ENCODE measurements around the gene SLC26A5. TPM values are rescaled to one million over a fixed set of nuclear protein-coding genes. Genes with fewer than 3 reads are reported as not detected.

Gene SLC26A5
- total and polyA plus RNA-seq, 12 donors, result not detected

DNA sequence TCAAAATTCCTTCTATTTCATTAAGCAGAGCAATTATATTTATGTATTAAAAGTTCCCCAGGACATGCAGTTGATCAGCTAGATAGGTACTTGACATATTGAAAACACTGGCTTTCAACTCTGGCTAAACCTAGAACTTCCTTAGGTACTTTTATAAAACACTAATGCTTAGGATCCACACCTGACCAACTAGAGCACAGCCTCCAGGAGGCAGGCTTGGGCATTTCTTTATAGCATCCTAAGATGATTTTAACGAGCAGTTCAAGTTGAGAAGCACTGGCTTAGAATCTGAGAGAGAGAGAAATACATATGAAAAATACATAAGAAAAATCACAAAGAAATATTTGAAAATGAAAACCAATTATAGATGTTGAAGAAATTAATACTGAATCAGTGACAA, 20.8 kb downstream of the SLC26A5 start:
- no peaks in the 10 kb centered on the region for H3K36me3 ChIP-seq
- TF ChIP-seq, protein P1, sequence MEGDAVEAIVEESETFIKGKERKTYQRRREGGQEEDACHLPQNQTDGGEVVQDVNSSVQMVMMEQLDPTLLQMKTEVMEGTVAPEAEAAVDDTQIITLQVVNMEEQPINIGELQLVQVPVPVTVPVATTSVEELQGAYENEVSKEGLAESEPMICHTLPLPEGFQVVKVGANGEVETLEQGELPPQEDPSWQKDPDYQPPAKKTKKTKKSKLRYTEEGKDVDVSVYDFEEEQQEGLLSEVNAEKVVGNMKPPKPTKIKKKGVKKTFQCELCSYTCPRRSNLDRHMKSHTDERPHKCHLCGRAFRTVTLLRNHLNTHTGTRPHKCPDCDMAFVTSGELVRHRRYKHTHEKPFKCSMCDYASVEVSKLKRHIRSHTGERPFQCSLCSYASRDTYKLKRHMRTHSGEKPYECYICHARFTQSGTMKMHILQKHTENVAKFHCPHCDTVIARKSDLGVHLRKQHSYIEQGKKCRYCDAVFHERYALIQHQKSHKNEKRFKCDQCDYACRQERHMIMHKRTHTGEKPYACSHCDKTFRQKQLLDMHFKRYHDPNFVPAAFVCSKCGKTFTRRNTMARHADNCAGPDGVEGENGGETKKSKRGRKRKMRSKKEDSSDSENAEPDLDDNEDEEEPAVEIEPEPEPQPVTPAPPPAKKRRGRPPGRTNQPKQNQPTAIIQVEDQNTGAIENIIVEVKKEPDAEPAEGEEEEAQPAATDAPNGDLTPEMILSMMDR (IDR thresholded peaks at IDR 0.05), result no peak
- peaks cover 0 to 7% (median 0%) of the 10 kb centered on the region in 7 donors for H3K27me3 ChIP-seq
- intact Hi-C loops (cut with DNase I), result no loop called here
- DNase-seq (no peak), ATAC-seq (no peak)
- WGBS, 2 donors, result 50 to 61% methylated on average over 1 of the region's 1 CpG
- no peak overlapping the region for H3K27ac ChIP-seq
- H3K9me3 ChIP-seq, result no peaks in the 10 kb centered on the region
- H3K4me3 ChIP-seq, result no peak overlapping the region
- no peaks in the 10 kb centered on the region for H3K4me1 ChIP-seq

DNA sequence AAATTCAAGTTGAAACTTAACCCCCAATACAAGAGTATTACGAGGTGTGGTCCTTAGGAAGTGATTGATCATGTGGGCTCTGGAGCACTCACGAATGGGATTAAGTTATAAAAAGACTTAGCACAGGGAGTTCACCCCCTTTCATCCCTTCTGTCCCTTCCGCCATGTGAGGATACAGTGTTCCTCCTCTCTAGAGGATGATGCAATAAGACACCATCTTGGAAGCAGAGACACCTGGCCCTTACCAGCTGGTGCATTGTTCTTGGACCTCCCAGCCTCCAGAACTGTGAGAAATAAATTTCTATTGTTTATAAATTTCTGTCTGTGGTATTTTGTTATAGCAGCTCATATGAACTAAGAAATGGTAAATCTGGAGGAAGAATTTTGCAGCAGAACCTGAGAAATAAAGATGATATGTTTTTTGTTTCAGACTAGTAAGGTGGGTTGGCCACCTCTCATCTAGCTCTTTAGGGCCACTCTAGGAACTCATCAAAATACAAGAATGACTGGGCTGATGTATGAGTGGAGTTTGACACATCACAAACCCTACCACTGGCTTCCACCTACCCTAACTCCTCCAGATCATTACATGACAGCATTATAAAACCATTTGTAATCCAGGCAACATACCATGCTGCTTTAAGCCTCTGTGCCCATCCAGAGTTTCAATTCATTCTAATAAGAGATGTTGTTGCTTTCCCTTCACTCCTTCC, 22.4 kb downstream of the SLC26A5 start:
- intact Hi-C loops (cut with DNase I), result no loop called here
- TF ChIP-seq, protein P1 (IDR thresholded peaks at IDR 0.05), result no peak

DNA sequence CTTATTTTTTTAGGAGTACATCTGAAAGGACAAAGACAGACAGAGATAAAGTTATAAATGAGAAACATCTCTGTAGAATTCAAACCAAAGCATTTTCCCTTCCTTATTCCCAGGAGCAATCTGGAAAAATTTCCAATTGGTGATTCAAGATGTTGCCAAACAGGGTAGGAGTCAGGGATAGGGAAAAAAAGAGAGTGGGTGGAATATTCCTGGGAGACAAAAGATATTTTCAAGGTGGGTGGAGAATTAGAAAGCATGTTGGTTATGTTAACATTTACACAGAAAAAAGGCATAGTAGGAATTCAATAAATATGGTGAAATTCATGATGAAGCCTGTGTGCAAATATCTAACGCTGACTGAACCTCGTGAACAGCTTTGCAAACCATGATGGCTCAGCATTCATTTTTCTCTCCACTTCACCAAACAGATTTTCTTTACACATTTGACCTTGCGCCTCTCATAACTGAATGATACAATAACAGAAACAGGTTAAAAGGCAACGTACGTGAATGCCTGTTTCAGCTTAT, 25.1 kb downstream of the SLC26A5 start:
- TF ChIP-seq, protein P1 (IDR thresholded peaks at IDR 0.05), result no peak
- H3K9me3 ChIP-seq, result no peaks in the 10 kb centered on the region
- 67 to 80% methylated on average over 5 of the region's 5 CpGs for WGBS, 2 donors
- no peaks in the 10 kb centered on the region for H3K36me3 ChIP-seq
- no peak for ATAC-seq
- no peaks in the 10 kb centered on the region for H3K4me1 ChIP-seq
- DNase-seq, result no peak
- no peak overlapping the region for H3K27ac ChIP-seq
- no peak overlapping the region for H3K4me3 ChIP-seq
- intact Hi-C loops (cut with DNase I), result no loop called here
- H3K27me3 ChIP-seq, result peaks cover 0 to 10% (median 5%) of the 10 kb centered on the region in 7 donors

More for the DNA sequence above, 22.4 kb downstream of the SLC26A5 start:
- DNase-seq (no peak), ATAC-seq (no peak)
- no peaks in the 10 kb centered on the region for H3K36me3 ChIP-seq
- H3K27me3 ChIP-seq, result peaks cover 0 to 7% (median 0%) of the 10 kb centered on the region in 7 donors
- no peaks in the 10 kb centered on the region for H3K4me1 ChIP-seq
- H3K27ac ChIP-seq, result no peak overlapping the region
- WGBS, 2 donors, result 86% methylated on average over 3 of the region's 3 CpGs
- H3K4me3 ChIP-seq, result no peak overlapping the region
- H3K9me3 ChIP-seq, result no peaks in the 10 kb centered on the region

DNA sequence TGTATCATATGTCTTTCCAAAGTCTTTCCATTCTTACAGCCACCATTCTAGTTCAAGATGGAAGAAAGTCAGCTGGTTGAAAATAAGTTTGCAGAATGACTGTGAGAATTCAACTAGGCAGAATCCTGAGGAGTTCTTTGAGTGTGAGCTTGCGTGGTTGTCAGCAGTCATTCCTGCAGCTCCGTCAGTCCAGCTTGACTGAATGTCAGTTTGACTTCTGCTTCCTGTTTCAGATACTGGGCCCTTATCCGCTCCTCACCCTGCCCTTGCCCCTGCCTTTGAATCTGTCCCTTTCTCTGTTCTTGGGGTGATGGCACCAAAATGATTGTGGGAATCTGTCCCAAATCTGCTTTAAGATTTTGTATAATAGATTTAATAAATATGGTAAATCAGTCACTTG, 27.8 kb downstream of the SLC26A5 start:
- Histone ChIP-seq H3K9me3 (no peaks in the 10 kb centered on the region), H3K27me3 (peaks cover 0 to 10% (median 5%) of the 10 kb centered on the region in 7 donors), H3K4me3 (no peak overlapping the region), H3K27ac (no peak overlapping the region), H3K4me1 (no peaks in the 10 kb centered on the region), H3K36me3 (no peaks in the 10 kb centered on the region)
- WGBS, 2 donors, result 37 to 46% methylated on average over 3 of the region's 3 CpGs
- DNase-seq, result no peak
- TF ChIP-seq, protein P1 (IDR thresholded peaks at IDR 0.05), result no peak
- ATAC-seq, result no peak
- intact Hi-C loops (cut with DNase I), result no loop called here

All from heart right ventricle (tissue), 16 donors.